GM13976 (cell line): ENCODE results near the gene KRT74.

Experiments used
- DNase-seq: peaks from one replicate; pipeline ENCODE4 v3.0.0; 2012; ENCODE audit warnings: low spot score
- CTCF ChIP-seq: IDR thresholded peaks from 2 replicates; pipeline ENCODE4 v1.5.1; 2012; ENCODE audit warnings: borderline replicate concordance, mild to moderate bottlenecking; ENCODE audit not compliant: insufficient read depth; ENCODE audit errors: extremely low read depth, missing control alignments, control extremely low read depth
- in situ Hi-C: fragments of 300-500 bp; cut with MboI; formaldehyde crosslinking; loops from one replicate; pipeline ENCODE4 v1.12.0; 2022; ENCODE audit warnings: low sequenced_read_pairs, mixed read lengths, inconsistent platforms; ENCODE audit not compliant: unreplicated experiment

KRT74 gene

GRCh38 chr12:52573743-52574142 lies at the start of gene KRT74:
TSS of gene KRT74 (minus strand) at chr12:52573843. CDS start at chr12:52573777, 66 bp downstream.
- no peak for DNase-seq
- no peak for TF ChIP-seq CTCF
- in situ Hi-C loops: no loop called here

- in situ Hi-C loops: no loop called here
- no peak for DNase-seq
- no peak for TF ChIP-seq CTCF
Measured at GRCh38 chr12:52622349-52622748, 48.7 kb upstream of the KRT74 start.

- in situ Hi-C loops: no loop called here
- DNase-seq: no peak
- no peak for TF ChIP-seq CTCF
Measured at GRCh38 chr12:52618866-52619265, 45.2 kb upstream of the KRT74 start.

DNA sequence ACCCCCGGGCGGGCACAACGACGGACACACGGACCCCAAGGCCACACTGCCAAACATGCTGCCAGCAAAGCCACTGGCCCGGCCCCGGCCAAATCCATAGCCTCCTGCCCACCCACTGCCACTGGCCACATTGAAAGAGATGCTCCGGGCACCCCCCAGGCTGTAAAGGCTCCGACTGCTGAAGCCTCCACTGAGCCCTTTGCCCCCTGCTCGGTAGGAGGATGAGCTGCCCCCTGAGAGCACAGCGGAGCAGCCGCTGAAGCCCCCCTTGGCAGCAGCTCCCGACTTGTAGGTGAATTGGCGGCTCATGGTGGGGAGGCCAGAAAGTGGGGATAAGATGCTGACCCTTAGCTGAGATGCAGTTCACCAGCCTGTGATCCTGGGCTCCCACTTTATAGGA lies 44.6 kb upstream of the KRT74 start, which contains the start of gene KRT73:
Gene KRT73 (minus strand): TSS at position 344 of the 400 bp plus-strand sequence. CDS start 35 bp downstream, at position 309.
- in situ Hi-C loops: no loop called here
- TF ChIP-seq CTCF: no peak
- no peak for DNase-seq

GRCh38 chr12:52617403-52617785 lies 43.8 kb upstream of the KRT74 start:
- no peak for TF ChIP-seq CTCF
- in situ Hi-C loops: no loop called here
- no peak for DNase-seq

GRCh38 chr12:52616680-52617402 lies 43.2 kb upstream of the KRT74 start:
- no peak for TF ChIP-seq CTCF
- in situ Hi-C loops: no loop called here
- DNase-seq: no peak
